ENCODE results near the gene NADK2.
A peak's percentile ranks its signal among the peaks of the same experiment; 100 is the strongest.

The NADK2 gene

DNA sequence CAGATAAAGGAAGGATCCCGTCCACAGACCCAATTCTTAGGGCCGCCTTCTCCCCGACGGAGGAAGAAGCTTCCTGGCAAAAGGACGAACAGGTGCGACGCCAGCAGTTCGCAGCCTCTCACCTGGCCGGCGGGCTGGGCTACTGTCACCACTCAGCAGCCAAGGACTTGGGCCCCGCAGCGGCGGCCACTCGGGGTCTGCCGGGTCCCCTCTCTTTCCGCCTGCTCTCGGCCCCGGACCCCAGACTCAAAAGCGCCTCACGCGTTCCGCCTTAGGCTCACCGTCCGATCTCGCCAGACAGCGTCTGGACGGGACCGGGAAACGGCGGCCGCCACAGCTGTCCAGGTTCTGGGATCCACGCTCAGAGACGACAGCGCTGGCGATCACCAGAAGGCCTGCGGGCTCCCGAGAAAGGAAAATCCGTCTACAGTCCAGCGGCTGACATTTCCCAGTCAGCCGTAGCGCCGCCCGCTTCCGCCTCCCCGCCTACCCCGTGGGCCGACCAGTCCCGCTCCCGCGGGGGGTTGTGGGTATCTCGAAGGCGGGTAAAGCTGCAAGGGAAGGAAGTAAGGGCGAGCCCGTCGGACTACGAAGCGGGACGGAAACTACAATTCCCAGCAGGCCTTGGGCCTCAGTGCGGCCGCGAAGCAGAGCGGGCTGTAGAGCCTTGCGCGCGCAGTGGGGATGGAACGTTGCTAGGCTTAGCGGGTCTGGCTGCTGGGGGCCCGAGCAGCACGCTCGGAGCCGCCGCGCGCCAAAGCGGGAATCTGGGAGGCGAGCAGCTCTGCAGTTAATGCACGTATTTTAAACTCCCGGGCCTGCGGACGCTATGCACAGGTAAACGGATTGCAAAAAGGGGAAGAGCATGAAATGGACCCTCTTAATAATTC is 90.0 kb downstream of the NADK2 start, which contains the start of the genes LMBRD2 and SKP2:
LMBRD2 (minus strand) TSS at position 454 of the 890 bp plus-strand sequence. CDS start 8,538 bp downstream, outside the sequence.
SKP2 (plus strand) TSS at position 678 of the 890 bp plus-strand sequence; CDS start at position 830, 152 bp downstream.
- DNase-seq = peak; percentile 96 to 100 (median 99)
- intact Hi-C loops (cut with DNase I) = loop anchor here (5.0 kb wide), 1 partner anchor 91 kb away; the partner anchor contains the start of gene NADK2

DNA sequence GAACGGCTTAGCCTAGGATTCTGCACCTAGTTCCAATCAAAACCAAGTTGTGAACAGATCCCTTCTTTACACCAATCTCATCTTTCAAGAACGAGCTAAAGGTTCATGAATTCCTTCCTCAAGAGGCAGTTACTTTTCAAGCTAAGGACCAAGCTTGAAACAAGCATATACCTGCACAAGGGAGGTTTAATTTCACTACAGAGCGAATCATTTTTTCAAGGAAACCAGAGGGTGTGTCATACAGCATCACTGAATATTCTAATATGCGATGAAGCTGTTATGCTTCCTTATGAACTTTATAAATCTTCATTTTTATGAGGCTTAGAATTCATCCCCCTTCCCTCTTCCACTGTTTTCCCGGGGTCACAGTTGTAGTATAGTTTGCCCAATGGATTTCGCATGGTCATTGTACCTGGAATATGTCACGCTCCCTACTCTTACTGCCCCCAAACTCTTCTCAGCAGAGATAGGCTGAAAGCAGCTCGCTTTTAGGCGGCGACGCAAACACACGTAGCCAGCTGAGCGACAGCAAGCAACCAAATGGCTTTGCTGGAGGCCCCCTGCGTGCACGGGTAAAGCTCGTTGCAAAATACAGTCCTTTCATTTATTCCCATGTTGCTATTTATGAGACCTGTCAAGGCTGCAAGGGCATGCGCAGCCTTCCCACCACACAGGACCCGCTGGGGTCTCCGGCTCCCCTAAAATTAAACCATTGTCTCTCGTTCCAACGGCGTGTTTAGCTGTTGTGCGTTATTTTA is 90.9 kb downstream of the NADK2 start:
- intact Hi-C loops (cut with DNase I) = loop anchor here (5.0 kb wide), 1 partner anchor 91 kb away; the partner anchor contains the start of gene NADK2
- DNase-seq = peak; percentile 38 to 84 (median 68)

DNA sequence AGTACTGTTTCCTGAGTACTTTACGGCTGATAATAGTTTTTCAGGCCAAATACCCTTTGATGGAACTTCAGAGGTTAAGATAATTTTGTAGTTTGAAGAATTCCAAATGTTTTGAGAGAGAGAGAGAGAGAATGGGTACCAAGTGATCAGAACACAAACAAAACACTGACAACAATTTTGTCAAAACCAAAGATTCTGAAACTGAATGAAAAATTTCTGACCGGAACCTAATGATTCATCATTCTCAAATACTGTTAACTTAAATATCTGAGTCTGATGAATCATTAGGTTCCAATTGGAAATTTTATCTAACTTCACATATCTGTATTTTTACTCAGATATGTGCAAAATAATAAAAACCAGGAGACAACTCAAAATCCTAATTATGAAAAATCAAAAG is 94.0 kb downstream of the NADK2 start:
- DNase-seq = no peak
- intact Hi-C loops (cut with DNase I) = no loop called here

DNA sequence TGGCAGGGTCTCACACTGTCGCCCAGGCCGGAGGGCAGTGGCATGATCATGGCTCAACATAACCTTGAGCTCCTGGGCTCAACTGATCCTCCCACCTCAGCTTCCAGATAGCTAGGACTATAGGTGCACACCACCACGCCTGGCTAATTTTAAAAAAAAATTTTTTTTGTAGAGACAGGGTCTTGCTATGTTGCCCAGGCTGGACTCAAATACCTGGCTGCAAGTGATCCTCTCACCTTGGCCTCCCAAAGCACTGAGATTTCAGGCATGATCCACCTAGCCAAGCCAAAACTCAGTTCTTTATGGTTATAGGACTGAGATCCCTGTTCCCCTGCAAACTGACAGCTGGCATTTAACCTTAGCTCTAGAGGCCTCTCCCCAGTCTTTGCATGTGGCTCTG is 95.3 kb downstream of the NADK2 start:
- DNase-seq = no peak
- intact Hi-C loops (cut with DNase I) = no loop called here

DNA sequence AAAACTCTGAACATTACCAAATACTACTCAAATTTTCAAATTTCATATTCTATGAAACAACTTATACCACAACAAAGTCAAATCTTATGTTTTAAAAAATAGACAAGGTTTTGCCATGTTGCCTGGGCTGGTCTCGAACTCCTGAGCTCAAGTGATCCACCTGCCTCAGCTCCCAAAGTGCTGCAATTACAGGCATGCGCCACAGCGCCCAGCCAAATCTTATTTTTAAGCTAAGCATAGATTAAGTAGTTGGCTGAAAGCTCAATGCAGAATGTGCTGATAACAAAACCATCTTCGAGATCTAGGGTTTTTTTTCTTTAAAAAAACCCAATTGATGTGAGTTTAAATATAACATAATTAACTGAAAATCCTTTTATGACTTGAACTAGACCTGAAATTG is 96.4 kb downstream of the NADK2 start:
- intact Hi-C loops (cut with DNase I) = no loop called here
- DNase-seq = no peak
